ENCODE measurements around the gene AUTS2. TPM values are rescaled to one million over a fixed set of nuclear protein-coding genes. Genes with fewer than 3 reads are reported as not detected.

The AUTS2 gene
- total RNA-seq, 2 experiments from 2014 or later = 16.9 to 17.7 TPM

GRCh38 chr7:70730451-70731110 lies 1132.3 kb downstream of the AUTS2 start:
- Mint-ChIP-seq H3K4me3 (no peak overlapping the region), H3K27ac (no peak overlapping the region), H3K9me3 (peaks cover 2% of the 10 kb centered on the region), H3K36me3 (ENCODE audit: low read depth) (peaks cover 2% of the 10 kb centered on the region), H3K4me1 (peaks cover 3% of the 10 kb centered on the region), H3K27me3 (no peaks in the 10 kb centered on the region)
- DNase-seq = no peak
- ChIA-PET CTCF (no interaction called here), POLR2A (no interaction called here)

GRCh38 chr7:70733090-70733489 lies 1134.8 kb downstream of the AUTS2 start:
- Mint-ChIP-seq H3K36me3 (ENCODE audit: low read depth) (peaks cover 2% of the 10 kb centered on the region), H3K4me3 (no peak overlapping the region), H3K27ac (no peak overlapping the region), H3K4me1 (peaks cover 14% of the 10 kb centered on the region), H3K27me3 (no peaks in the 10 kb centered on the region), H3K9me3 (peaks cover 2% of the 10 kb centered on the region)
- CTCF ChIA-PET = no interaction called here
- POLR2A ChIA-PET = no interaction called here
- no peak for DNase-seq

- peaks cover 14% of the 10 kb centered on the region for H3K4me1 Mint-ChIP-seq
- ChIA-PET POLR2A (no interaction called here), CTCF (no interaction called here)
- peaks cover 2% of the 10 kb centered on the region for H3K9me3 Mint-ChIP-seq
- peaks cover 2% of the 10 kb centered on the region for H3K36me3 Mint-ChIP-seq (ENCODE audit: low read depth)
- no peak for DNase-seq
- no peak overlapping the region for H3K27ac Mint-ChIP-seq
- no peaks in the 10 kb centered on the region for H3K27me3 Mint-ChIP-seq
- H3K4me3 Mint-ChIP-seq = no peak overlapping the region
These were observed 1136.1 kb downstream of the AUTS2 start for GRCh38 chr7:70734411-70734810.

- Mint-ChIP-seq H3K4me3 (no peak overlapping the region), H3K9me3 (peaks cover under 1% of the 10 kb centered on the region), H3K27me3 (no peaks in the 10 kb centered on the region), H3K36me3 (ENCODE audit: low read depth) (peaks cover 2% of the 10 kb centered on the region), H3K27ac (no peak overlapping the region), H3K4me1 (peaks cover 14% of the 10 kb centered on the region)
- CTCF ChIA-PET = no interaction called here
- POLR2A ChIA-PET = no interaction called here
- DNase-seq = no peak
These were observed 1137.0 kb downstream of the AUTS2 start for GRCh38 chr7:70735313-70735712.

GRCh38 chr7:70736715-70737460 lies 1138.6 kb downstream of the AUTS2 start:
- H3K4me1 Mint-ChIP-seq = peaks cover 13% of the 10 kb centered on the region
- POLR2A ChIA-PET = no interaction called here
- H3K36me3 Mint-ChIP-seq (ENCODE audit: low read depth) = peaks cover 2% of the 10 kb centered on the region
- CTCF ChIA-PET = no interaction called here
- H3K27ac Mint-ChIP-seq = no peak overlapping the region
- no peak overlapping the region for H3K4me3 Mint-ChIP-seq
- DNase-seq = no peak
- no peaks in the 10 kb centered on the region for H3K27me3 Mint-ChIP-seq
- no peaks in the 10 kb centered on the region for H3K9me3 Mint-ChIP-seq

GRCh38 chr7:70738151-70738885 lies 1140.0 kb downstream of the AUTS2 start:
- DNase-seq = no peak

GRCh38 chr7:70739646-70740210 lies 1141.5 kb downstream of the AUTS2 start:
- no peaks in the 10 kb centered on the region for H3K27me3 Mint-ChIP-seq
- ChIA-PET CTCF (no interaction called here), POLR2A (no interaction called here)
- no peak for DNase-seq
- no peaks in the 10 kb centered on the region for H3K36me3 Mint-ChIP-seq (ENCODE audit: low read depth)
- H3K27ac Mint-ChIP-seq = no peak overlapping the region
- H3K4me1 Mint-ChIP-seq = peaks cover 11% of the 10 kb centered on the region
- no peak overlapping the region for H3K4me3 Mint-ChIP-seq
- no peaks in the 10 kb centered on the region for H3K9me3 Mint-ChIP-seq

More at GRCh38 chr7:70738151-70738885, 1140.0 kb downstream of the AUTS2 start:
- Mint-ChIP-seq H3K9me3 (no peaks in the 10 kb centered on the region), H3K27me3 (no peaks in the 10 kb centered on the region), H3K36me3 (ENCODE audit: low read depth) (no peaks in the 10 kb centered on the region), H3K4me1 (peaks cover 13% of the 10 kb centered on the region), H3K4me3 (no peak overlapping the region), H3K27ac (no peak overlapping the region)
- CTCF ChIA-PET = no interaction called here
- POLR2A ChIA-PET = interaction anchor here (0.6 kb wide), 1 partner anchor 636 kb away, joined by 3 read pairs; no protein-coding TSS in a partner anchor

GRCh38 chr7:70741666-70742065 lies 1143.4 kb downstream of the AUTS2 start:
- H3K4me1 Mint-ChIP-seq = peaks cover 5% of the 10 kb centered on the region
- no peaks in the 10 kb centered on the region for H3K36me3 Mint-ChIP-seq (ENCODE audit: low read depth)
- H3K4me3 Mint-ChIP-seq = no peak overlapping the region
- peaks cover 2% of the 10 kb centered on the region for H3K9me3 Mint-ChIP-seq
- H3K27ac Mint-ChIP-seq = no peak overlapping the region
- ChIA-PET POLR2A (no interaction called here), CTCF (no interaction called here)
- no peak for DNase-seq
- no peaks in the 10 kb centered on the region for H3K27me3 Mint-ChIP-seq

GRCh38 chr7:70743531-70744325 lies 1145.5 kb downstream of the AUTS2 start:
- H3K4me1 Mint-ChIP-seq = no peaks in the 10 kb centered on the region
- H3K4me3 Mint-ChIP-seq = no peak overlapping the region
- no peaks in the 10 kb centered on the region for H3K27me3 Mint-ChIP-seq
- no peak overlapping the region for H3K27ac Mint-ChIP-seq
- CTCF ChIA-PET = no interaction called here
- POLR2A ChIA-PET = no interaction called here
- peaks cover 2% of the 10 kb centered on the region for H3K9me3 Mint-ChIP-seq
- no peak for DNase-seq
- H3K36me3 Mint-ChIP-seq (ENCODE audit: low read depth) = no peaks in the 10 kb centered on the region

GRCh38 chr7:70744492-70744891 lies 1146.2 kb downstream of the AUTS2 start:
- POLR2A ChIA-PET = no interaction called here

GRCh38 chr7:70749831-70750230 lies 1151.6 kb downstream of the AUTS2 start:
- POLR2A ChIA-PET = no interaction called here

More at GRCh38 chr7:70744492-70744891, 1146.2 kb downstream of the AUTS2 start:
- no peaks in the 10 kb centered on the region for H3K4me1 Mint-ChIP-seq
- no peak for DNase-seq
- no peak overlapping the region for H3K27ac Mint-ChIP-seq
- H3K9me3 Mint-ChIP-seq = peaks cover 2% of the 10 kb centered on the region
- H3K27me3 Mint-ChIP-seq = no peaks in the 10 kb centered on the region
- no peak overlapping the region for H3K4me3 Mint-ChIP-seq
- no peaks in the 10 kb centered on the region for H3K36me3 Mint-ChIP-seq (ENCODE audit: low read depth)
- CTCF ChIA-PET = no interaction called here

GRCh38 chr7:70751895-70752294 lies 1153.6 kb downstream of the AUTS2 start:
- no peak for DNase-seq
- H3K4me3 Mint-ChIP-seq = no peak overlapping the region
- ChIA-PET POLR2A (no interaction called here), CTCF (no interaction called here)
- H3K36me3 Mint-ChIP-seq (ENCODE audit: low read depth) = peaks cover 3% of the 10 kb centered on the region
- H3K27ac Mint-ChIP-seq = no peak overlapping the region
- peaks cover 2% of the 10 kb centered on the region for H3K9me3 Mint-ChIP-seq
- H3K27me3 Mint-ChIP-seq = no peaks in the 10 kb centered on the region
- H3K4me1 Mint-ChIP-seq = no peaks in the 10 kb centered on the region

More at GRCh38 chr7:70749831-70750230, 1151.6 kb downstream of the AUTS2 start:
- Mint-ChIP-seq H3K27me3 (no peaks in the 10 kb centered on the region), H3K4me3 (no peak overlapping the region), H3K36me3 (ENCODE audit: low read depth) (peaks cover 3% of the 10 kb centered on the region), H3K27ac (no peak overlapping the region), H3K9me3 (peaks cover 4% of the 10 kb centered on the region), H3K4me1 (no peaks in the 10 kb centered on the region)
- CTCF ChIA-PET = no interaction called here
- DNase-seq = no peak
